ENCODE results near the gene ZNF598.

- TF ChIP-seq ELF4 (IDR thresholded peaks at IDR 0.05) (no peak), BHLHE40 (IDR thresholded peaks at IDR 0.05; ENCODE audit: borderline replicate concordance) (no peak), SP1 (IDR thresholded peaks at IDR 0.05) (no peak)
Observed at GRCh38 chr16:2026461-2027023, 16.9 kb upstream of the ZNF598 start, which contains the start of gene NHERF2.
